Islet precursor cell (in vitro differentiated cells): ENCODE data around the gene DLX4.

Experiments used
- DNase-seq: peaks from one replicate; pipeline ENCODE4 v3.0.0-alpha.2; 2018

Gene DLX4, protein sequence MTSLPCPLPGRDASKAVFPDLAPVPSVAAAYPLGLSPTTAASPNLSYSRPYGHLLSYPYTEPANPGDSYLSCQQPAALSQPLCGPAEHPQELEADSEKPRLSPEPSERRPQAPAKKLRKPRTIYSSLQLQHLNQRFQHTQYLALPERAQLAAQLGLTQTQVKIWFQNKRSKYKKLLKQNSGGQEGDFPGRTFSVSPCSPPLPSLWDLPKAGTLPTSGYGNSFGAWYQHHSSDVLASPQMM

DNA sequence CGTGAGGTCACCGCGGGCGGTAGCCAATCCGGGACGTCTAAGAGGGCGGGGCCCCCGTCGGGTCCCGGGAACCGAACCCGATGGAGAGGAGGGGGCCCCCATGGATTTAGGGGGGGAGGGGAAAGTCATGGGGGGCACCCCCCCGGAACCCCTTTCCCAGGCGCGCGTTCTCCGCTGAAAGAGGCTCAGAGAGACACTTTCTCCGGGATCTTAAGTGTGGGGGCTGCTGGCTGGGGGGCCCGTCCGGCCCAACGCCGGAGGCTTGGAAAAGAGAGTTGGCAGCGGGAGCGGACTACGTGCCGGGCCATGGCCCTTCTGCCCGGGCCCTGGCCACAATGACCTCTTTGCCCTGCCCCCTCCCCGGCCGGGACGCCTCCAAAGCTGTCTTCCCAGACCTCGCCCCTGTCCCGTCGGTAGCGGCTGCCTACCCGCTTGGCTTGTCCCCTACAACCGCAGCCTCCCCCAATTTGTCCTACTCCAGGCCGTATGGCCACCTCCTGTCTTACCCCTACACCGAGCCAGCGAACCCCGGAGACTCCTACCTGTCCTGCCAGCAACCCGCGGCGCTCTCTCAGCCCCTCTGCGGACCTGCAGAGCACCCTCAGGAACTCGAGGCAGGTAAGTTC is at the start of gene DLX4:
Gene DLX4, plus strand, starts transcription at position 57 of the 626 bp plus-strand sequence. Its CDS starts 279 bp downstream, at position 336.
- DNase-seq, result no peak

DNA sequence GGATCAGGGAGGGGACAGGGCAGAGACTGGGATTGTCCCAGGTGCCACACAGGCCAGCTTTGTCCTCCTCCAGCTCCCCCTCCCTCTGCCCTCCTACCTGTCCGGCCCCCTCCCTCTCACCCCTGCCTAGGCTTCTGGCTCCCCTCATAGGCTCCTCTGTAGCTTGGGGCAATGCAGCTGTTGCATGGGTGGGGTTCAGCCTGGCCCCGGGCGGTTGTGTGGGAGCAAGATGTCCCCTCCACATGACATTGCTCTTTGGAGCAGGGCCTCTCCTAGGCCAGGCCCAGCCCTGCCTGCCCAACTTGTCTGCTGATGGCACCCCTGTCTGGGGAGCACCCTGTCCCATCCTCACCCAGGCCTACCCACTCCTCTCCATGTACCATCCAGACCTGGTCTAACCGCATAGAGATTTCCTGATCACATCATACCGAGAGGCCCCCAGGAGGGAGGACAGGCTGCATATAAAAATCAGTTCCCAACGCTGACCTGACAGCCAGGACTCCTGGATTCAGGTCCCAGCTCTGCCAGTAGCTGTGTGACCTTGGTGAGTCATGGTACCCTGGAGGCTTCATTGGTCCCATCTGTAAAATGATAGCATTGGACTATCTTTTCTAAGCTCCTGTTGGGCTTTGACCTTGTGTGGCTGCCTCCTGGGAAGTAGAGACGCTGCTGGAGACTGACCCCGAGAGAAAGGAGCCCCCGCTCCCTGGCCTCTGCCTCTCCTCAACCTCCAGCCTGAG is 48.8 kb upstream of the DLX4 start:
- no peak for DNase-seq

DNA sequence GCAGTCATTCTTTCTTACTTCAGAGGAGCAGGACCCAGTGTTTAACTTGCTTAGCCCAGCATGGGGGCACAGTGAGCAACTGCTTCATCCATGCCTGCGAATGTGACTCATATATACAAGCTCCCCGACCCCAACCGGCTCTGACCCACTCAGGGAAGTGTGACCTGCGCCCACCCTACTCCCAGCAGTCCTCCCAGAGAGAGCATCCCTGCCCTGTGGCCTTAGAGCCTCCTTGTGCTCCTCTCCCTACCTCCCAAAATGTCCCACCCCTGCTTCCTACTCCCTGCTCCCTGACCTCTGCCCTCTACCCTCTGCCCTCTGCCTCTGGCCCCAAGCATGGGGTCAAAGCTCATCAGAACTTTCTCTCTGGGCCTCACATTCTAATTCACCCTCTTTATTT is 46.9 kb upstream of the DLX4 start:
- no peak for DNase-seq

DNA sequence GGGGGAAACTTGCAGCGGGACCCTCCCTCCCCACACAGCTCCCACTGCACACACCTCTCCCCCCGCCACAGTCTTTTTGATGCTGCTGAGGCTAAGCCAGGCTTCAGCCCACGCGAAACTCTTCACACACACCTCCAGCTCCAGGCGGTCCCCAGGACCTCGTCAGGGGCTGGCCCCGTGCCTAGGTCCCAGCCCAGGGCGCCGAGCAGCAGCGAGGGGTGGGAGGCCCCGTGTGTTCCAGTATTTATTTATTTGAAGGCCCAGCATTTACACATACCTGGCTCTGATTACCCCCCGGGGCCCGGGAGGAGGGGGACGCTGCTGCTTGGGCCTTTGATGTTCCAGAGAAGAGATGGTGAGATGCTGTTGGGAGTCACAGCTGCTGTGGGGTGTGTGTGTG is 44.9 kb upstream of the DLX4 start:
- no peak for DNase-seq

DNA sequence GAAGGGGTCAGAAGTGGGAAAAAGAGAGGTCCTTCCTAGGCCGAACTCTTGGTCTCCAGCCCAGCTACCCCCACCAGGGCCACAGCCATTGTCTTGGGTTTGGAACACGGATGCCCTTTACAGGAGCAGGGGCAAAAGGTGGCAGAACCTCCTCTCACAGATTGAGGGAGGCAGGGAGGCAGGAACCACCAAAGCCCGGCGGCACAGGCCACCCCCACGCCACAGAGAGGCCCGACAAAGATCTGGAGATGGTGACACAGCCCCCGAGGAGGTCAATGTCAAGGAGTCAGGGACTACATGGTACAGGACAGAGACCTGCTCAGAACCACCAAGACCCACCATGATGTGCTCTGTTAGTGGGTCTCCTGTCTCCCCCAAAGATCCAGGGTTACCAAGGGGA is 44.4 kb upstream of the DLX4 start:
- no peak for DNase-seq

DNA sequence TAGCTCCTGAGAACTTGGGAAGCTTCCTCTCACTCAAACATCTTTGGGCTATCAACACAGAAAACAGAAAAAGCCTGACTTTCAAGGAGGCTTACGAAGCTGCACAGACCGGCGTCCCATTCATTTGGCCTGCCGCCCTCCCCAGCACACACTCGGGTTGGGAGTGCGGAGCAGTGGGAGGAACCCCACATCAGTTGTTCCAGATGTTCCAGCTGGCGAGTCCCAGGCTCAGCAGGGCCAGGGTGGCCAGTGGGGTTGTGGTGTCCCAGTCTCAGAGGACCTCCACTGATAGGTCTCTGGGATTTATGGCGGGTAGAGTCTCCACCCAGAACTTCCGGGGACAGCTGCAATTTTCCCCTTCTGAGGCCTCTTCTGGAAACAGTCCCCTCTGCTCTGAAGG is 43.1 kb upstream of the DLX4 start:
- DNase-seq, result no peak

DNA sequence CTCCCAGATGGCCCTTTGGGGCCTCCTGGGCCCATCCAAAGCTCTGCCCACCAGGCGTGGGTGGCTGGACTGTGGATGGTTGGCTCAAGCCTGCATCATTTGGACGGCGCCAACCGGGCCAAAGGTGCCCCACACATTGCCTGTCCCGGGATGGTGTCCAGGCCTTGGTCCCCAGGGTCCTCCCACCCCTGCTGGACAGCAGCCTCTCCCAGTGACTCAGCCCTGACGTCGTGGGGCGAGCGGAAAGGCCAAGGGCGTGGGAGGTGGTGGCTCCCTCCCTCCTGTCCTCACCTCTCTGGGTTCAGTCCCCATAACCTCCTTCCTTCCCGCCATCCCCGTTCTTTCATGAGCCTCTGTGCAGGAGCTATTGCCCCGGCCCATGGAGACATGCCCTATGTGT is 42.1 kb upstream of the DLX4 start:
- DNase-seq, result no peak

DNA sequence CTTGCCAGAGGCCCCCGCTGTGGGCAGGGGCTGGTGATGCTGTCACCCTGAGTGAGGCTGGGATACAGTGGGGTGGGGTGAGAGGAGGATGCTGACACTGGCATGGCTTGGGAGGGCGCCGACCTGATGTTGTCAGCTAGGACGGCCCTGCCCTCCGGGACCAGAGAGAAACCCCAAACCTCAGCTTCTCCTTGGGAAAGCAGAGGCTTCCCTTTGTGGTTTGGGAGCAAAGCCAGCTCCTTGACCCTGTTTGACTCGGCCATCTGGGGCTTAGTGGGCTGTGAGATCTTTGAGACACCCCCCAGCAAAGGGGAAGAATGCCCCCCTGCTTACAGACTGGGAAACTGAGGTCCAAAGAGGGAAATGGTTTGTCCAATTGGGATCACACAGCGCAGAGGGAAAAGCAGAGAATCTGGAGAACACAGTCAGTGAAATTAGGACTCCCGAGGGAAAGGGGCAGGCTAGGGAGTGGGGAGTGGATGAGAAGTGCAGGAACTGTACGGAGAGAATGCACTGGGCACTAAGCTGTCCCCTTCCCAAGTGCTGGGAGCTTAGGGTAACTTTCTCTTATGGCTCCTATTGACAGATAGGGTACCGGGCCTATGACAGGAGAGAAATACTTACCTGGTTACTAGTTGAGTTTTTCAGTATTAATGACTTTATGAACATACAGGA is 40.7 kb upstream of the DLX4 start:
- no peak for DNase-seq

DNA sequence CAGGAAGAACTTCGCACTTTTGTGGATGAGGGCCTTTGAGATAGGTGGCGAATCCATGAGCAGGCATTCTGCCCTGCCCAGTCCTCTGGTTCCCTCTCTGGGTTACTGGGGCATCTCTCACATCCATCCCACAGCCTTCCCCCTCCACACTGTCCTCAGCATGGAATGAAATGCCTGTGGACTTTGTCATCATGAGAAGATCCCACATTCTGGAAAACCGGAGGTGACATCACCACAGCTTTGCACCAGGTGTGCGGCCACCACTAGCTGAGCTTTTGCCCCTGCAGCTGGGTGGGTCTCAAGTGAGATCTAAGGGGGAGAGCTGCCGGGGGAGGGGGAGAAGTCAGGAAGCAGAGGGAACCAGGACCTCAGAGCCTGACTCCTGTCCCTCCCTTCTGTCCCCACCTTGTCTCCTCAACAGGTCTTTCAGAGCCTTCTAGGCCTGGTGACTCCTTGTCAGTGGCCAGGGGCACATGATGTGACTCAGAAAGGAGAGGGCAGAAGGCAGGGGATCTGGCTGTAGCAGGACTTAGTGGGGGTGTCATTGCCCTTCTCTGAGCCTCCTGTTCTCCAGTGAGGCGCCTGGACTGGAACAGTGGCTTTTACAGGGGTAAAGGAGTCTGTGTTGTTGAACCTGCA is 40.0 kb upstream of the DLX4 start:
- peak; percentile 92 for DNase-seq

DNA sequence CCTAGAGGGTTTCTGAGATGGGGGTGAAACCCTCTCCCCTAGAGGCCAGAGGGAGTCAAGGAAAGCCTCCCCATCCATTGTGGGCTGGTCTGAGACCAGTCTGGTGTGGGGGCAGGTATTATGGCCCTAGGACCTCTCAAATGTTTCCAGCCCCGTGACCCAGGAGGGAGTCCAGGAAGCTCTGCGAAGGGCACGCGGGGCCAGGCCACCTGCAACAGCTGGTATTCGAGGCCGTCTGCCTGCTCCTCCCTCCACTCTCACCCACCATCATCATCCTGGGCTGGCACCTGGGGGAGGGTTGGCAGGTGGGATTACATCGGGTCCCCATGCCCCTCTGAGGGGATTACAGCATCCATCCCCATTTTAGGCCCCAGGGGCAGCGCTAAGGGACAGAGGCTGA is 38.1 kb upstream of the DLX4 start:
- no peak for DNase-seq

DNA sequence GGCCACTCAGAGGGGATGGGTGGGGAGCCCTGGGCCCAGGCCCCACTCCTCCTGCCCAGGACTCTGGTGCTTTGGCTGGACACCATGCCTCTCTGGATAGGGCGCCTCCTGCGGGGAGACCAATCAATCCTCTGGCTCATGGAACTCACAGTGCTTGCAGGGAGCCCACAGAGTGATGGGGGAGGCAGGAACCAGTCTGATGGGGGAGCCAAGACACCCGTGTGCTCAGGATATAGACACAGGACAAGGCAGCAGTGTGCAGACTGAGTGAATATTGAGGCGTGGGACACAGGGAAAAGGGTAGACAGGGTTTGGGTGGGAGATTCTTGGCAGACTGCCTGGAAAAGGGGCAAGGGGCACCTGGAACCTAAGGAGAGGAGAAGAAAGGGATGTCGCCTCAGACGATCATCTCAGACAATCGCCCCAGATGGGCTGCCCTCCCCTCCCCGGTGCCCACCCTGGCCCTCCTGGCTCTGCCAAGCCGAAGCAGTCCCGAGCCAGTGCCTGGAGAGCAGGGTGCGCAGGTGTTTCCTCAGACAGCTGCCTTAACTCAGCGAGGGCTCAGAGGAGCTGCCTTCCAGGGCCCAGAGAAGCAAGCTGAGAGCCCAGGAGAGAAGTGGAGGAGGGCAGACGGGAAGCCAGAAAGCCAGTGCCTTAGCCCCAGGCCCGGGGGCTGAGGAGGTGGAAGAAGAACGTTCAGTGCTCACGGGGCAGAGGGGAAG is 37.4 kb upstream of the DLX4 start:
- no peak for DNase-seq

DNA sequence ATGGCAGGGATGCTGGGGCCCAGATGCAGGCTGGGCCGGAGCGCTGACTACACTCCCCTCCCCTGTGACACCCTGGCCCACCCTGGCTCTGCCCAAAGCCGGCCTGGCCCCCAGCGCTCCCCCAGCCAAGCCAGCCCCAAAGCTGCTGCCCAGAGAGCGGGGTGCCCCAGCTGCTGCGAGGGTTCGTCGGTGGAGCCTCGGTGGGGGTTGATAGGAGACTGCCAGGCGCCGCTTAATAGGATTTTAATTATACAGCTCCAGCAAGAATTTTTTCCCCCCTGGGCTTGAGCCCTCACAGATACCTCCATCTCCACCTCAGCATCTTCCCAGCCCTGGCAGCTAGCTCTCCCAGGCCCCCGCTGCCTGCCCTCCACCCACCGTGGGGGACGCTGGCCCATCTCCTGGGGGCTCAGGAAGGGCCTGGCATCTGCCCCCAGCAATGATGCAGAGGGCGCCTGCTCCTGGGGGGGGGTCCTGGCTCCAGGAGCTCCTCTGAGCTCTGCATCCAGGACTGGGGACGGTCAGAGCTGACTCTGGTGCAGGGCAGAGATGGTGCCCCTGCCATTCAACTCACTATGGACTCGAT is 36.8 kb upstream of the DLX4 start:
- no peak for DNase-seq

DNA sequence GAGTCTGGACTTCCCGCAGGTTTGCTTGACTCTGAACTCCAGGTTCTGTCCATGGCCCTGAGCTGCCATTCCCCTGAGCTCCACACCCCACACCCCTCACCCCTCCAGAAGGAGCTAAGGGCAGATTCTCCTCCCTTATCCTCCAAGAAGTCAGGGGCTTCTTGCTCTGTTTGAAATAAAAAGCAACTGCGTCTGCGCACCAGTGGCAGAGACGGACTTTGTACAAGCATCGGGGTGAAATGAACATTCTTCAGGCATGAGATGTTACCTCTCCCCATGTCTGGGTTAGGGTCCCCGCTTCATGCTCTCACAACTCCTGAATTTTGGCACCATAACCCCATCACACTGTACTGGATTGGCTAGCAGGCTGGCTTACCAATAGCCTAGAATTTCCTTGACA is 36.1 kb upstream of the DLX4 start:
- no peak for DNase-seq

DNA sequence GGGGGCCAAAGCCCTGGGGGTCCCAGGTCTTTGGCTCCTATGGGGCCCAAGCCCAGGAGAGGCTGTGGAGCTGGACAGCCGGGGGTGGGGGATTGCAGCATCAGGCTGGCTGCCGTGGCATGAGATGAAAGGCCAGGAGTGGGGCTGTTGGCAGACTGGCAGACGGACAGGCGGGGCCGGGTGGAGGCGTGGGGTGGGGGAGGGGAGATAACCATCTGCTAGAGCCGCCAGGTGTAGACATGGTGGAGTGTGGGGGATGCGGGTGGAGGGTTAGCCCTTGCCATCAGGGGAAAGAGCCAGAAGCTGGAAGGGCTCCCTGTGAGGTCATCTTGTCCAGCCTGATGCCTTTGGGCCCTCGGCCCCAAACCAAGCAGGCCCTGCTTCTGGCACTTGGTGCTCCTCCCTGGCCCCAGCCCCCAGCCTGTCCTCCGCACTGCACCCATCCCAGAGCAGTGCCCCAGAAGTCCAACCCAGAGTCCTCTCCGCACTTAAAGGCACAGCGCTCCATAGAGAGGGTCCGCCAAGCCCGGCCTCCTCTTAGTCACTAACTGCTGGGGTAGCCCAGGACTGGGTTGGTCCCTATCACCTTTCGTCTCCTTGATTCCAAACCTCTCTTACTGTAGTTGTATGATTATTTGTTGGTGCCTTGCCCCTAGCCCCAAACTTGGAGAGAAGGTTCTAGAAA is 33.3 kb upstream of the DLX4 start:
- DNase-seq, result no peak

DNA sequence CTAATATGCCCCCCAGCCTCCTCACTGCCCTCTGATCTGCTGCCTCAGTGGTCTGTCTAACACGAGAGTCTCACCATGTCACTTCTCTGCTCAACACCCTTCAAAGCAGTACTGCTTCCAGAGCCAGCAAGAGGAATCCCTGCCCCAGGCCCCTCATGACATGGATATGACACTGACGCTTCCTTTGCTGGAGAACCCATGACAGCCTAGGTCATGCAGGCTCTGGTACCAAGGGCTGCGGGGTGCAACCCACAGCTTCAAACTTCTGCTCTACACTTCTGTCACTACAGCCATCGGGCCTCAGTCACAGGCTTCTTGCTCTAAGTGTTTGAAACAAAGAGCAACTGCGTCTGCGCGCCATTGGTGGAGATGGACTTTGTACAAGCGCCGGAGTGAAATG is 32.6 kb upstream of the DLX4 start:
- DNase-seq, result no peak

DNA sequence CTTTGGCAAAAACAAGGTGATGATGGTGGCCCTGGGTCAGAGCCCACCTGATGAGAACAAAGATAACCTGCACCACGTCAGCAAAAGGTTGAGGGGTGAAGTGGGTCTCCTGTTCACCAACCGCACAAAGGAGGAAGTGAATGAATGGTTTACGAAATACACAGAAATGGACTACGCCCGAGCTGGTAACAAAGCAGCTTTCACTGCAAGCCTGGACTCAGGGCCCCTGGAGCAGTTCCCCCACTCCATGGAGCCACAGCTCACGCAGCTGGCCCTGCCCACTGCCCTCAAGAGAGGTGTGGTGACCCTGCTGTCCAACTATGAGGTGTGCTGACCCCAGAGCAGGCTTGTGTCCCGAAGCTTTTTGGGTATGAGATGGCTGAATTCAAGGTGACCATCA is 29.7 kb upstream of the DLX4 start:
- no peak for DNase-seq

DNA sequence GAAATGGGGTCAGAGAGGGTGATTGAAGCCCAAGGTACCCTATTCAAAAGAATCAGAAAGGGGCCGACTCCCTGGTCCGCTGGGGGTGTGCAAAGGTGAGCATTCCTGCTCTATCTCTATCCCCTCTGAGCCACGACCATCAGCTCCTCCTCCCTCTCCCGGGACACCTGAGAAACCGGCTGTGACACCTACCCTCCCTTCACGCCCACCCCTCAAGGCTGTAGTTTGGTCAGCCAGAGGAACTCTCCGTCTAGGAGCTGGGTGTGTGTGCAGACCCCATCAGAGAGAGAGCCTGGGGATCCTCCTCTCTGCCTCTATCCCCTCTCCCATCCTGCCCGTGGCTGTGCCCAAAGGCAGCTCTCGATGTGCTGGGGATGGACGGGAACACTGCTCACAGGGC is 27.6 kb upstream of the DLX4 start:
- DNase-seq, result no peak

DNA sequence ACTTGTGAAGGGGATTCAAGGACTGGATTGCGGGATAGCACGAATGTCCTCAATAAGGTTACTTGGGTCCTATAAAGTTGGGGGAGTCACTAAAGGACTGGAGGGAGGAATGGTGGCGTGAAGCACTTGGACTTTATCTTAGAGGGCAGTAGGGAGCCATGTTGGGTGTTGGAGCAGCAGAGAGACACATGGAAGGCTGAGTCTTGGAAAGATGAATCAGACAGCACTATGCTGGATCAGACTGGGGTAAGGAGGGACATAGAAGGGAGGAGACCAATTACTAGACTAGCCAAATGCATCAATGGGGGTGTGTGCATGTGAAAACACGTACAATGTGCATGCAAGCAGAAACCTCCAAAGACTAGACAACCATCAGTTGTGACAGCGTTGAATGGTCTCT is 26.0 kb upstream of the DLX4 start:
- DNase-seq, result no peak

DNA sequence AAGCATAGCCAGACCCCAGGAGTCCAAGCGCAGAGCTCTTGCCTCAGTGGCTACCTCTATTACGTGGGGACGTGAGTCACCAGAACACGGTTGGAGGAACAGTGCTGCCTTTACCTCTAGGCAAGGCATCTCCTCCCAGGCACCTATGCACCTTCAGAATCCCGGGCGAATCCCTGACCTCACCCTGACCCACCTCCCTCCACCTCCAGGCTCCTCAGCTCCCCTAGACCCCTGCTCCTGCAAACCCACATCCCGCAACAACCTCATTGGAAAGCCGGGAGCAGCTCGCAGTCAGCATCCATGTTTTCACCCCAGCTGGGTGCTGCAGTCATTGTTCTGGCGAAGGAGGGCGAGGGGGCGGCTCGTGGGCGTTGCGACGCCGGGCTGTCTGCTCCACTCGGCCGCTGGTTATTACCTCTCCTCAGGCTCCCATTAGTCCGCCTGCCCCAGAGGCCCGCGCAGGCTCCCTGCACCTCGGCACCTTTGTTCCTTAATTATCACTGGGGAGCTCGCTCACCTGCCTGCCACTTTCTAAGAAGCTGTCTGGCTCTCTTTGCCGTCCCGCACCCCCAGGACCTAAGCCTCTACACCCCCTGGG is 24.6 kb upstream of the DLX4 start:
- DNase-seq, result peak; percentile 90

DNA sequence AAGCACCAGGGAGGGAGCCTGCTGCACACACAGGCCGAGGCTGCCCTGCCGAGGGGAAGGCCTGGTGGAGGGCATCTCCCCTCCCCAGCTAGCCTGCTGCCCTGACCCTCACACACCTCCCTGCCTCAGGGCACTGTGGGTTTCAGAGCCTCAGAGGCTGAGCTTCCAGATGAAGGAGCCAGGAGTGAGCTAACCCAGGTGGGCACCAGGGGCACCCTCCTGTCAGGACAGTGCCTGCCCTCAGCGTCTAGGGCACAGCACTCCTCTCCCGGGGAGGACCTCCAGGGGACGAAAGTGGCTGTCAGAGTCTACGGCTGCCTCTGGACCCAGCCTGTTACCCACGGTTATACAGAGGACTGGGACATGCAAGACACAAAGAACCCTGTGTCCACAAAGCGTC is 22.8 kb upstream of the DLX4 start:
- DNase-seq, result no peak

DNA sequence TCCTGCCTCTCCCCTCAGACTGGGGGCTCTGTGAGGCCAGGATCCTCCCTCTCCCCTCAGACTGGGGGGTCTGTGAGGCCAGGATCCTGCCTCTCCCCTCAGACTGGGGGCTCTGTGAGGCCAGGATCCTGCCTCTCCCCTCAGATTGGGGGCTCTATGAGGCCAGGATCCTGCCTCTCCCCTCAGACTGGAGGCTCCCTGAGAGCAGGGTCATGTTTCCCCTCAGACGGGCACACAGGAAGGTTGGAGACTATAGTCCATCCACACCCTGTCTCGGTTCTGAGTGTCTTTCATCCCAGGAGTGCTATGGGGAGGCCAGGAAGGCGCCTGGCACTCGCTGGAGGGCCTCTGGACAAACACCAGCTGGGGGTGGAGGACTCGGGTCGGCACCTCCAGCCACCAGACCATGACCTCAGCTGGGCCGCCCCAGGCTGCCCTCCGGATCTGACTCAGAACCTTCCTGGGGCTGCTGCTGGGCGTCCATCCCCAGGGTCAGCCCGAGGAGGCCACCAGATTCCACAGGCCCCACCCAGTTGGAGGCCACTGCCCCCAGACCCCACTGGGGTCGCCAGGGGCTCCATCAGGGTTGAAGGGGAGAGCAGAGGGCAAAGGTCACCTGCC is 21.9 kb upstream of the DLX4 start:
- no peak for DNase-seq
